Activated CD4-positive, alpha-beta T cell treated with anti-CD3 and anti-CD28 coated beads, Interleukin-2, amount 50 U/mL, for 48 hours (primary cell): ENCODE data around the gene IGF1R.

Experiments
- DNase-seq, 2 experiments: peaks; one replicate each; pipeline ENCODE4 v3.0.0-alpha.2; 2020

The IGF1R gene

DNA sequence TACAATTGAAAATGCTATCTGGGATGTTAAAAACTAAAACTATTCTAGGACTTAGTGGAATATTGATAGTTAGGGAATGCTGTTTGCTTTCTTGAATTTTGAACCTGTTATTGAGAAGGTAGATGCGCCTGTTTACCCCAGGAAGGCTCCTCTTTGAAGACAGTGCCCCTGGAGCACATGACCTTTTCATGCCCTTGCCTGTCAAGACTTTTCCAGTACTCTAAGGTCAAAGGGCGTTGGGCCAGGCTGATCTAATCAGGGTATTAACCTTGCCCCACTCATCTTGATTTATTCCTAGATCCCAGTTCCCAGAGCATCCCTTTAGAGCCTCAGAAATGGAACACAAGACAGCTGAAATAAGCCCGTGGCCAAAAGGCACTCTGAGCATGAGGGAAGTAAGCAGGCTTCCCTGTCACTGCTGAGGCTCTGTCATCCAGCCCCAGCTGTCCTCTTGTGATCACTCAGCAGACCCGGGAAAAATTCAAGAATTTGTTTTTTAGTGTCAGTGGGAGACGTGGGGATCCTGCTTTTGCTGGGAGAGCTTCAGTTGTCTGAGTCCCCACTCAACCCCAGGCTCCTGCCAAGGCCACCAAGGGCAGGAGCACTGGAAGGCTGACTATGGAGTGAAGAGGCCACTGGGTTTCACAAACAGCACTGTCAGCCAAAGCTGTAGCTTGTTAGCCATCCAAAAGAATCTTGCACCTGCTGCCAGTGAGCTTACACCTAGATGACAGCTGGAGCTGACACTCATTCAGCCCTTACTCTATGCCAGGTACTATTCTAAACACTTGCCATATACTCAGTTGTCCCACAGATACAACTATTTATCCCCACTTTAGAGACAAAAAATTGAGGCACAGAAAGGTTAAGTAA lies 190.3 kb downstream of the IGF1R start:
- no peak for DNase-seq

DNA sequence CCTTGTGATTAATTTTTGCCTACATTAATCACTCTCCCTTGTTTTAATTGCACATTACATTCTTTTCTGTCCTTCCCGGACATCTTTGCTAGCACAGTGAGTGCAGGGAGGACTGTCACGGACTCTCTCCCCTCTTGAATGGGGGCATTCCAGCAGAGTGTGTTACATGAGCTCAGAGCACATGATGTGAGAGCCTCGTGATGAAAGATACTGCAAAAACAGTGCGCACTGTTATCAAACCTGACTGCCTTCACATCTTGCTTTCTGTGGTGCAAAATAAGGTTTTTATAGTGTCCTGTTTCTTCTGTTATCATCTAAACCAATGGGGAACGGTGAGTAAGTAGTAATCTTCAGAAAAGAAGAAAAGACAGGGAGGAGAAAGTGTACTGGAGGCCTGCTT lies 191.7 kb downstream of the IGF1R start:
- no peak for DNase-seq

- DNase-seq = no peak
Observed at GRCh38 chr15:98841419-98841970, 193.2 kb downstream of the IGF1R start.

DNA sequence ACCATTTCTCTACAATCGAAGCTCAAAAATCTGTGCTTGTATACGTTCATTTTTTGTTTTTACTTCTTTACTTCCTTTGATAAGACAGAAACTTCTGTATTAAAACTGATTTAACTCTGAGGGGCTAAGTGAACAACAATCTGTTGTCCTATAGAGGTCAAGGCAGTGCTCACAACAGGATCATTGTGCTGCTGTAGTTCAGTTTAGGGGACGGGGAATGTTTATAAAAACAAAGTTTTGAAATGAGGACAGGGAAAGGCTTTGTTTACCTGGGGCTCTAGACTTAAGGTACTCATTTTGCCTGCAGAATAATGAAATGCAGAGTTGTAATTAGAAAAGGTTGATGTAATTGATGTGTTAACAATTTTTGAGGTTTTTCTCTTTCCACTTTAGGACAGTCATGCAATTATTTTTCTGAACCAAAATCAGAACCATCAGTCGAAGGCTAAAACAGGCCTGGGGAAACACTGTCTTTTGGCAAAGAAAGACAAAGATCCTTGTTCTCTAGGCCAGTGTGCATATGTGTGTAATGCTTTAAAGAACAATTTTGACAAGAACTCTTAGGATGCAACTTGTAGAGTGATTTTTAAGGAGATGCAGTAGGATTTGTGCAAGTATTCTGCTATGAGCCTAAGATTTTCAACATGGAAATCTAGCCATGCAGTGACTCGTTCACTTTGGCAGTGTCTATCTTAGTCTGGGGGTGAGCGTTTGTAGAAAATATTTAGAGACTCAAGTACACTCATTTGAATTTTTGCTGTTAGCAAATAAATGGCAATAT lies 194.0 kb downstream of the IGF1R start:
- no peak for DNase-seq

DNA sequence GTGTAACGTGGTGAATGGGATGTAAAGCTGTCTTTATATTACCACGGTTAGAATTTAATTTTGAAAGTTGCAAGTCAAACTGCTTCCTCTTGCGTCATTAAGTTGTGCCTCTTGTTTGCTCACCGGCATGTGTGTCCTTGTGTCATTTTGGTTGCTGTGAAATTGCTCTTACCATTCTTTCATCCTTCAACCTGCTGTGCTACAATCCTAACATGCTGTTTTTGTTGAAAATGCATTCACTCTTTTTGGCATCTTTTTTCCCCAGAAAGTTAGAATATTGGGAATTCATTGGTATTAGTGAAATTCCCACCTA lies 194.6 kb downstream of the IGF1R start:
- no peak for DNase-seq

GRCh38 chr15:98843844-98844243 lies 195.5 kb downstream of the IGF1R start:
- no peak for DNase-seq

GRCh38 chr15:98844261-98844660 lies 195.9 kb downstream of the IGF1R start:
- no peak for DNase-seq

GRCh38 chr15:98845138-98845884 lies 197.0 kb downstream of the IGF1R start:
- DNase-seq = no peak

GRCh38 chr15:98850961-98851572 lies 202.7 kb downstream of the IGF1R start:
- peak; percentile 69 to 75 for DNase-seq

GRCh38 chr15:98853161-98853560 lies 204.8 kb downstream of the IGF1R start:
- DNase-seq = peak; percentile 77 to 83

GRCh38 chr15:98853617-98854420 lies 205.5 kb downstream of the IGF1R start:
- DNase-seq = no peak

DNA sequence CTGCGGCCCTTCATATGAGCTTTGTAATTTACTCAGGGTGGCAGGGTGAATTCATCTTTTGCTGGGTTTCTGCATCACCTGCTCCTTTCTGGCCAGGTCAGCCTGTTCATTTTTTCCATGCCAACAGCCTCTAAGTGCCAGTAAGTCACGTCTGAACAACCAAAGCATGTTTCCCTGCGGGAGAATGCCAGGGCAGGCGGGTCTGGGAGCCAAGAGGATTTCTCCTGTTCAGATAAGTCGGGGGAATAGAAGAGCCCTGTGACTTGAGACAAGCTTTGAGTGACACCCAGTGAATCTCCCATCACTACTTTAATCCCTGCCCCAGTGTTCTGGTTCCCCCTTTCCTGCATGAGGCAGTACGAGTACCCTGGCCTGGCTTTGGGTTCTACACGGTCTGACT lies 206.2 kb downstream of the IGF1R start:
- DNase-seq = no peak

DNA sequence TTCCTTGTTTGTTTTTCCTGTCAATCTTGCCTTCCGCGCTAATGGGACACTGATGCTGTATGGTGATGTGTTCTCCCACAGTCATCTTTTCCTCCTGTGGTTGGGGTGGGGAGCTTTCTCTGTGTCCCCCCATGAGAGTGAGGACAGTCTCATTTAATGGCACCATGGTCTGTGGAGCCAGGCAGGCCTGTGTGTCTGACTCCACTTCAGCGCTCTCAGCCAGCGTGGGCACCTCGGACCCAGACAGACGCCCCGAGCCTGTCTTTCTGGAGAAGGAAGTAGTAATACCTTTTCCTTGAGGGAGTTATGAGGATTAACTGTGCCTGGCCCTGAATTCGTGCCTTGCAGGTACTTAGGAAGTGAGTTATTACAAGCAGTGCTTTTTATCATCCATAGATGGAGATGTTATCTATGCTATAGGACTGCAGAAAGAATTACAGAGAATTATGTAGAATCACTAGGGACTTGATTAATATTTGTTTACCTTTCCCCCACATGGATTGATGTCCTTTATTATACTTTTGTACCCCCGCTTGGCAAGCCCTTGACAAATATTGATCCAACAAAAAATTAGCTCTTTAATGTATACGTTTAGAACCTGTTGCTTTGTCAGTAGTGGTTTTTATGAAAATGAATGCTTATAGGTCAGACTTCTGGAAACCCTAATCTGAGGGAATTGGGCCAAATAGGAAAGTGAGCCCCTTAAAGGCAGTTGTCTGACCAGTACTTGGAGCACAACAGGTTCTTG lies 206.9 kb downstream of the IGF1R start:
- DNase-seq = no peak

DNA sequence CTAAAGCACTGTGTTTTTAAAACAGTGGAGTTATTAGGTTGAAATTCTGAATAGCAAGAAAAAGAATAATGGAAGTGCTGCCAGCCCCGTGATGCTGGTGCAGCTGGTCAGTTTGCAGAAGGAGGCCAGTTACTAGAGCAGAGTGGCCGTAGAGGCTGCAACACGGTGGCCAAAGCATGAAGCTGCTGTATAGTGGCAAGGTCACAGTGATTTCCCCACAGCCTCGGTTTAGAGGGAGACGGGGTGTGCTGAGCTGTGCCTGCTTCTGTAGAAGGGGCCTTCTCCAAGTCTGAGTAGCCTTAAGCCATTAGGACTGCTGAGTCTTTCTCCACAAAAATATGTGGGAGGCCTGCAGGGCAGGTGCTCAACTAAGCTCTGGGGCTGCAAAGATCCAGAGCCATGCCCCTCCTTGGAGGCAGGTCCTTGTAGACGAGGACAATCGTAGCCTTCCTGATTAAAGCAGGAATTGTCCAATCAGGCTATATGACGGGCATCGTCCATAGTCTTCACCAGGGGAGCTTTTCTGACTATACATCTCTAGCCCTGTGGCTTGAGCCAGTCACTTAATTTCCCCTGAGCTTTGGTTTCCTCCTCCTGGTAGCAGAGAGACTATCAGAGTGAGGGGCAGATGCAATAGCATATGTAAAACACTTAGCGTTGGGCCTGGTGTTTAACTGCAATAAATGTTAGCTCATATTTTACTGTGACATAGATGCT lies 207.6 kb downstream of the IGF1R start:
- DNase-seq = no peak

DNA sequence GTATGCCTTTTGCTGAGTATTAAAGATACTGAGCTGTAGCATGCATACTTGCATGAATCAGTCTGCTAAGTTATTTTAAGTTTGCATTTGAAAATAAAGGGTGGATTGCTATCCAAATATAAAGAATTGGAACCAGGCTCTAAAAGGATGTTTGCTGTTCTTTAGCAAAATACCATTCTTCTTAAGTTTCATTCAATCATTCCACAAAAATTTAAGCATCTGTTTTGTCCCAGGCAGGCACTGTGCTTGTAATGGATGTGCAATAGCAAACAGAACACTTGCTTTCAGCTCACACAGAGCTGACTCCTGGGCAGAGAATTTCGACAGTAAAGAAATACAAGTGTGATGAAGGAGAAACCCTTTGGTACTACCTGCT lies 208.2 kb downstream of the IGF1R start:
- no peak for DNase-seq

DNA sequence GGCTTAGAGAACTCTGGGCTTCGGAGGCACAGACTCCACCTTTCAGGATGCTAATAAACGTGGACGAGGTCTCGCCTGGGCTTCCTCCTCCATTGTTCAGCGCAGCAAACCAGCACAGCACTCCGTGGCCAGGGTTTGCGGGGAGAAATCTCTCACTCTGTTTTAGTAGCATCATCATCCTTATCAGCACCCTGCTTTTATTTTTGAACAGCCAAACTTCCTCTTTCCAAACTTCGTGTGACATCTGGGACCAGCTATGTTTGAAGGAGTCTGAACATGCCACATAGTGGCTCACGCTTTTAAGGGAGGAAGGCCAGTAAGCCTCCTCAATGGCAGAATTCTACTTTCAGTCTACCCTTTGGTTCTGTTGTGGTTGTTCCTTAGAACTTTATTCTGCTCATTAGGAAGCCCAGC lies 210.3 kb downstream of the IGF1R start:
- DNase-seq = no peak

DNA sequence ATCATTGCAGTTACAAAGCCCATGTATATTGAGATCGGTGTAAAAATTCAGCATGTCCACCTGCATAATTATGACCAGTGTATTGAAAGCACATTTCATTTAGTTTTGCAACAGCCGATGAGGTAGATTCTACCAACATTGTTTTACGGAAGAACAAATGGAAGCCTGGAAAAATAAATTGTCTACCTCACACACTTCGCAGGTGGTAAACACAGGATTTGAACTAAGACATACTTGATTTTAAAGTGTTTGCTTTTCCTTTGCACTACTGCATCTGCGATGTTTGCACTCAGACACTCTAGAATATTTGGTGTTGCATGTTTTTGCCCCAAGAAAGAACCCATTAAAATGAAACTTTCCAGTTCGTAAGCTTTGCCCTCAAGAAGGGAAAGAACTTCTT lies 210.8 kb downstream of the IGF1R start:
- DNase-seq = no peak

- DNase-seq = no peak
Observed at GRCh38 chr15:98860281-98861041, 212.1 kb downstream of the IGF1R start.

DNA sequence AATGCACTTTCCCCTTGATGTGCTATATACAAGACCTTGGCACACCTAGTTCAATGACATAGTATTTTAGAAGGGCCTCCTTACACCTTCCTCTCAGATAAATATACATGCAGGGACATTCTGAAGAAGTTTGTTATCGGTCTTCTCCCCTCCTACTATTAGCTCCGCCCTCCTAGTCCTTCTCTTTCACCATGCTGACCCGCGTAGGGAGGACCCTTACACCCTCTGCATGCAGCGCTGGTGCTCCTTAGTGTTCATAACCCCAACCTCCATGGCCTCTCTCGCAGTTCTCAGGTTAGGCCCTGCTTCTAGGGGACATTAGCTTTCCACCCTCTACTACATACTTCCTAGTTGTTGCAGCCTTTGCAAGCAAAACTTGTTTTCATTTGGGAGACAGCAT lies 212.8 kb downstream of the IGF1R start:
- no peak for DNase-seq

- no peak for DNase-seq
Observed at GRCh38 chr15:98863983-98864382, 215.6 kb downstream of the IGF1R start.
